H1 (cell line): Measurements from ENCODE around the gene PHF14.
A peak's percentile ranks its signal among the peaks of the same experiment; 100 is the strongest.

ENCODE experiments used
- TCF12 ChIP-seq: IDR thresholded peaks from 2 replicates; pipeline ENCODE4 v1.6.1; 2011; ENCODE audit warnings: low read depth, mild to moderate bottlenecking, low read length
- TF ChIP-seq, protein P1 (sequence below), 3 experiments: IDR thresholded peaks; 1 replicate in 2 of 3; 2 replicates in 1 of 3; pipeline versions ENCODE4 v1.5.1 to v1.6.1; 2011; ENCODE audit warnings: low read length in 3 of 3, mild to moderate bottlenecking in 3 of 3, inconsistent platforms in 2 of 3, low read depth in 1 of 3, moderate library complexity in 1 of 3; ENCODE audit not compliant: insufficient read depth in 1 of 3; ENCODE audit errors: control extremely low read depth in 1 of 3

- TF ChIP-seq, protein P1, sequence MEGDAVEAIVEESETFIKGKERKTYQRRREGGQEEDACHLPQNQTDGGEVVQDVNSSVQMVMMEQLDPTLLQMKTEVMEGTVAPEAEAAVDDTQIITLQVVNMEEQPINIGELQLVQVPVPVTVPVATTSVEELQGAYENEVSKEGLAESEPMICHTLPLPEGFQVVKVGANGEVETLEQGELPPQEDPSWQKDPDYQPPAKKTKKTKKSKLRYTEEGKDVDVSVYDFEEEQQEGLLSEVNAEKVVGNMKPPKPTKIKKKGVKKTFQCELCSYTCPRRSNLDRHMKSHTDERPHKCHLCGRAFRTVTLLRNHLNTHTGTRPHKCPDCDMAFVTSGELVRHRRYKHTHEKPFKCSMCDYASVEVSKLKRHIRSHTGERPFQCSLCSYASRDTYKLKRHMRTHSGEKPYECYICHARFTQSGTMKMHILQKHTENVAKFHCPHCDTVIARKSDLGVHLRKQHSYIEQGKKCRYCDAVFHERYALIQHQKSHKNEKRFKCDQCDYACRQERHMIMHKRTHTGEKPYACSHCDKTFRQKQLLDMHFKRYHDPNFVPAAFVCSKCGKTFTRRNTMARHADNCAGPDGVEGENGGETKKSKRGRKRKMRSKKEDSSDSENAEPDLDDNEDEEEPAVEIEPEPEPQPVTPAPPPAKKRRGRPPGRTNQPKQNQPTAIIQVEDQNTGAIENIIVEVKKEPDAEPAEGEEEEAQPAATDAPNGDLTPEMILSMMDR (IDR thresholded peaks at IDR 0.05; ENCODE audit: control extremely low read depth in 1 of 3, insufficient read depth in 1 of 3, low read depth in 1 of 3, low read length in 3 of 3) = peak in 2 of 3 experiments; percentile 24 to 26; a peak in 2 of 4 replicates
- no peak for TF ChIP-seq TCF12
Observed at GRCh38 chr7:11153694-11154093, 180.0 kb downstream of the PHF14 start.
